22Rv1 (cell line): ENCODE results near the gene CNKSR3.

Source experiments
- ZFX ChIP-seq: fragments of 450-650 bp; IDR thresholded peaks from 2 replicates; pipeline ENCODE4 v1.6.1; 2017; ENCODE audit warnings: antibody characterized with exemption, borderline replicate concordance
- TF ChIP-seq, protein P1 (sequence below): fragments of 450-650 bp; IDR thresholded peaks from 2 replicates; pipeline ENCODE4 v1.5.1; 2017; ENCODE audit warnings: mild to moderate bottlenecking

DNA sequence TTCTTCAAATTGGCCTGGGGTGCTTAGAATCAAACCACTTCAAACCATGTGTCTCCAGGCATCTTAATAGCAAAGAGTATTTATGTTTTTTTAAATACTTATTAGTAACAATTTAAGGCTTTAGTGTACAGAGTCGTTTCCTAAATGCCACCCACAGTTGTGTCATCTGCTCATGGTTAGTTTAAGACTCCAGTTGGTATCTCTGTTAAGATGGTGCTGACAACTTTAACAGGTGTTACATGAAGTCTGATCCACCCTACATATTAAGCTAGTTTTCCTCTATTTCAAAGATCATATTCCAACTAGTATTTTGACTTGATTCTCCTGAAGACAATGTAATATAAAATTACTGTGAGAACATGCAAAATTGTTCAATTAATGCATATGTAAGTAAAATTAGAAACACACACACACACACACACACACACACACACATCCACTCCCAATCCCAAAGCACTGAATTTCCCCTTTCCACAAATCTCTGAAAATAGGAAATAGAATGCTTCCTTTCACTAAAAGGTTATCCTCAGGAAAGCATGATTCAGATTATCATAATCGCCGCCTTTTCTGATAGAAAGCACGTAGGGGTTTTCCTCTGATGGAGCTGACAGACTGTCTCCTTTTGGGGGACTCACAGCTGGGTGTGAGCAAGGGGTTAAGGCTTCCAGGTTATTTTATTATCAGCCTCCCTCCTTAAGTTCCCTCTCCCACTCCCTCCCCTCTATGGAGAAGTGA lies 10.5 kb downstream of the CNKSR3 start:
- TF ChIP-seq, protein P1, sequence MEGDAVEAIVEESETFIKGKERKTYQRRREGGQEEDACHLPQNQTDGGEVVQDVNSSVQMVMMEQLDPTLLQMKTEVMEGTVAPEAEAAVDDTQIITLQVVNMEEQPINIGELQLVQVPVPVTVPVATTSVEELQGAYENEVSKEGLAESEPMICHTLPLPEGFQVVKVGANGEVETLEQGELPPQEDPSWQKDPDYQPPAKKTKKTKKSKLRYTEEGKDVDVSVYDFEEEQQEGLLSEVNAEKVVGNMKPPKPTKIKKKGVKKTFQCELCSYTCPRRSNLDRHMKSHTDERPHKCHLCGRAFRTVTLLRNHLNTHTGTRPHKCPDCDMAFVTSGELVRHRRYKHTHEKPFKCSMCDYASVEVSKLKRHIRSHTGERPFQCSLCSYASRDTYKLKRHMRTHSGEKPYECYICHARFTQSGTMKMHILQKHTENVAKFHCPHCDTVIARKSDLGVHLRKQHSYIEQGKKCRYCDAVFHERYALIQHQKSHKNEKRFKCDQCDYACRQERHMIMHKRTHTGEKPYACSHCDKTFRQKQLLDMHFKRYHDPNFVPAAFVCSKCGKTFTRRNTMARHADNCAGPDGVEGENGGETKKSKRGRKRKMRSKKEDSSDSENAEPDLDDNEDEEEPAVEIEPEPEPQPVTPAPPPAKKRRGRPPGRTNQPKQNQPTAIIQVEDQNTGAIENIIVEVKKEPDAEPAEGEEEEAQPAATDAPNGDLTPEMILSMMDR = no peak
- TF ChIP-seq ZFX = no peak
